Anterior cingulate cortex (tissue), 58 donors: ENCODE data around the gene TBRG4.
A peak's percentile ranks its signal among the peaks of the same experiment; 100 is the strongest.

ENCODE experiments used
- DNase-seq, 58 donors: peaks; one replicate each; lab custom pipeline; 2025; lab: John Stamatoyannopoulos, UW

Gene TBRG4

GRCh38 chr7:45099891-45100760 lies 11.4 kb downstream of the TBRG4 start:
- no peak for DNase-seq

GRCh38 chr7:45098983-45099839 lies 12.3 kb downstream of the TBRG4 start:
- no peak for DNase-seq

- DNase-seq, result no peak
Measured at GRCh38 chr7:45092931-45093235, 18.6 kb downstream of the TBRG4 start.

- no peak for DNase-seq
Measured at GRCh38 chr7:45092100-45092930, 19.2 kb downstream of the TBRG4 start.

- peak; percentile 73 to 100 (median 96) for DNase-seq
Measured at GRCh38 chr7:45089341-45089891, 22.1 kb downstream of the TBRG4 start.

- DNase-seq, result peak in 49 of 58 donors; percentile 74 to 100 (median 94)
Measured at GRCh38 chr7:45088821-45089340, 22.6 kb downstream of the TBRG4 start, which contains the start of gene NACAD. NACAD (minus strand) TSS chr7:45088969; CDS start chr7:45088894, 75 bp downstream.

GRCh38 chr7:45088146-45088701 lies 23.3 kb downstream of the TBRG4 start:
- peak in 1 of 58 donors; percentile 50 for DNase-seq

GRCh38 chr7:45087301-45088145 lies 24.0 kb downstream of the TBRG4 start:
- DNase-seq, result no peak

GRCh38 chr7:45086331-45087065 lies 25.0 kb downstream of the TBRG4 start:
- peak in 46 of 58 donors; percentile 14 to 88 (median 64) for DNase-seq

GRCh38 chr7:45085619-45086200 lies 25.8 kb downstream of the TBRG4 start:
- DNase-seq, result no peak

GRCh38 chr7:45084901-45085618 lies 26.4 kb downstream of the TBRG4 start:
- DNase-seq, result no peak

- peak in 1 of 58 donors; percentile 25 for DNase-seq
Measured at GRCh38 chr7:45084336-45084735, 27.2 kb downstream of the TBRG4 start.

- DNase-seq, result no peak
Measured at GRCh38 chr7:45082831-45083331, 28.6 kb downstream of the TBRG4 start.

GRCh38 chr7:45082031-45082830 lies 29.3 kb downstream of the TBRG4 start:
- DNase-seq, result peak in 40 of 58 donors; percentile 17 to 83 (median 60)

GRCh38 chr7:45081670-45081974 lies 29.9 kb downstream of the TBRG4 start:
- DNase-seq, result no peak
